K562 (cell line): Measurements from ENCODE around the gene ABLIM1. TPM values are rescaled to one million over a fixed set of nuclear protein-coding genes. Genes with fewer than 3 reads are reported as not detected.

Experiments used
- ATAC-seq: fragments of 200-7000 bp; cut with Tn5 transposase; 3 replicates; pipeline ENCODE4 v1.9.1; 2020; ENCODE audit warnings: moderate library complexity
- BruUV-seq: library from RNA; stranded (reverse); fragments of 400-500 nt; replicated peaks from 2 replicates; lab custom pipeline; 2021; lab: Mats Ljungman, UMichigan
- CTCF ChIA-PET: fragments of 300-600 bp; formaldehyde crosslinking; extraction: SDS; loops from one replicate; lab custom pipeline; 2021; ENCODE audit warnings: low intra/inter-chr PET ratio; lab: Yijun Ruan, JAX
- POLR2A ChIA-PET: fragments of 300-600, 350-650 bp; sonication (Branson Sonifier 250); formaldehyde crosslinking; extraction: SDS; loops from one replicate; lab custom pipeline; 2021; ENCODE audit warnings: antibody characterized with exemption, inconsistent platforms; lab: Yijun Ruan, JAX
- DNase-seq, 4 experiments: peaks; one replicate each; pipeline versions ENCODE4 v3.0.0 to v3.0.0-alpha.2; 2011 to 2018; ENCODE audit warnings: low spot score in 3 of 4, mixed read lengths in 3 of 4; ENCODE audit errors: extremely low read depth in 1 of 4
- FAIRE-seq: peaks from 2 replicates; lab custom pipeline; 2011; peaks lifted over from hg19 to GRCh38; lab: Jason Lieb, UNC
- H2AFZ ChIP-seq: 2 replicates; pipeline ENCODE4 v1.6.0; 2011; ENCODE audit warnings: low read depth, low read length, control low read depth, inconsistent platforms
- H3K27ac ChIP-seq: fragments of 200-600 bp; 3 replicates; pipeline ENCODE4 v1.8.0; 2011; ENCODE audit warnings: low read depth, mild to moderate bottlenecking, control low read depth, inconsistent platforms, low read length, moderate library complexity, mixed read lengths; ENCODE audit errors: extremely low read depth
- H3K27me3 ChIP-seq, 2 experiments: fragments of 300-600 bp in 1 of 2; 2 replicates in 1 of 2; 3 replicates in 1 of 2; pipeline versions ENCODE4 v1.6.0 to v1.8.0; 2011; ENCODE audit warnings: inconsistent platforms in 2 of 2, low read length in 2 of 2, mild to moderate bottlenecking in 1 of 2, mixed read lengths in 1 of 2, moderate library complexity in 1 of 2; ENCODE audit not compliant: control insufficient read depth in 2 of 2, insufficient read depth in 2 of 2
- H3K36me3 ChIP-seq: fragments of 300-600 bp; 3 replicates; pipeline ENCODE4 v1.8.0; 2011; ENCODE audit warnings: mild to moderate bottlenecking, low read length, inconsistent platforms; ENCODE audit not compliant: control insufficient read depth, insufficient read depth
- H3K4me1 ChIP-seq, 2 experiments: fragments of 200-600 bp in 1 of 2; replicated peaks in 1 of 2; 2 replicates in 1 of 2; 3 replicates in 1 of 2; pipeline versions ENCODE4 v1.5.1 to v1.8.0; 2011; ENCODE audit warnings: inconsistent platforms in 2 of 2, low read length in 2 of 2, mild to moderate bottlenecking in 1 of 2, mixed read lengths in 1 of 2, moderate library complexity in 1 of 2; ENCODE audit not compliant: control insufficient read depth in 2 of 2, insufficient read depth in 2 of 2
- H3K4me2 ChIP-seq: 2 replicates; pipeline ENCODE4 v1.6.1; 2011; ENCODE audit warnings: low read length, control low read depth, inconsistent platforms, mixed read lengths; ENCODE audit not compliant: insufficient read depth
- H3K4me3 ChIP-seq: fragments of 200-600 bp; sonication (generic), shearing (Covaris generic); 2 replicates; pipeline ENCODE4 v1.5.1; 2016; ENCODE audit warnings: control low read depth, inconsistent platforms
- H3K79me2 ChIP-seq: fragments of 200-600 bp; 3 replicates; pipeline ENCODE4 v1.8.0; 2011; ENCODE audit warnings: low read length, inconsistent platforms; ENCODE audit not compliant: control insufficient read depth, insufficient read depth
- H3K9ac ChIP-seq, 2 experiments: 2 replicates each; pipeline versions ENCODE4 v1.6.0 to v1.6.1; 2011; ENCODE audit warnings: low read depth in 2 of 2, low read length in 2 of 2, control low read depth in 1 of 2, inconsistent platforms in 1 of 2, mild to moderate bottlenecking in 1 of 2, mixed read lengths in 1 of 2; ENCODE audit not compliant: insufficient read depth in 1 of 2
- H3K9me1 ChIP-seq: one replicate; pipeline ENCODE4 v1.6.0; 2011; ENCODE audit warnings: inconsistent platforms, mild to moderate bottlenecking, low read length, moderate library complexity; ENCODE audit not compliant: control insufficient read depth, insufficient read depth
- H3K9me3 ChIP-seq: replicated peaks from 2 replicates; pipeline ENCODE4 v1.5.1; 2011; ENCODE audit warnings: low read depth, low read length, inconsistent platforms; ENCODE audit not compliant: control insufficient read depth, insufficient read depth
- H4K20me1 ChIP-seq: replicated peaks from 2 replicates; pipeline ENCODE4 v1.6.1; 2011; ENCODE audit warnings: low read length, inconsistent platforms, mixed read lengths; ENCODE audit not compliant: control insufficient read depth, insufficient read depth
- CREB3 ChIP-seq: fragments of 450-650 bp; conservative IDR thresholded peaks from 2 replicates; pipeline ENCODE4 v1.6.1; 2016; ENCODE audit warnings: missing genetic modification characterization, low read depth, mild to moderate bottlenecking, missing compliant biosample characterization, moderate library complexity
- CREBBP ChIP-seq: IDR thresholded peaks from one replicate; pipeline ENCODE4 v1.6.1; 2012; ENCODE audit warnings: low read depth, mild to moderate bottlenecking, control low read depth, inconsistent platforms, low read length
- MXI1 ChIP-seq: IDR thresholded peaks from 2 replicates; pipeline ENCODE4 v1.6.1; 2011; ENCODE audit warnings: low read depth, mild to moderate bottlenecking, improper control_type of control experiment, low read length
- NR1H2 ChIP-seq: sonication (generic); formaldehyde crosslinking; IDR thresholded peaks from 2 replicates; pipeline ENCODE4 v1.4.0; 2020; ENCODE audit warnings: mild to moderate bottlenecking, missing genetic modification reagents
- PHB ChIP-seq: fragments of 250-450 bp; sonication (Bioruptor Pico); IDR thresholded peaks from 2 replicates; pipeline ENCODE4 v1.5.0; 2021
- PHTF2 ChIP-seq: fragments of 250-450 bp; sonication (Bioruptor Pico); IDR thresholded peaks from 2 replicates; pipeline ENCODE4 v1.5.0; 2021; ENCODE audit warnings: mild to moderate bottlenecking
- UBTF ChIP-seq, 2 experiments: IDR thresholded peaks; 2 replicates each; pipeline ENCODE4 v1.6.1; 2012; ENCODE audit warnings: improper control_type of control experiment in 2 of 2, low read depth in 2 of 2, low read length in 2 of 2, borderline replicate concordance in 1 of 2
- USF1 ChIP-seq: sonication (generic); formaldehyde crosslinking; IDR thresholded peaks from 2 replicates; pipeline ENCODE4 v1.9.0; 2022; ENCODE audit warnings: mild to moderate bottlenecking, missing genetic modification reagents
- ZBTB33 ChIP-seq: sonication (generic); formaldehyde crosslinking; IDR thresholded peaks from 2 replicates; pipeline ENCODE4 v1.8.1; 2023; ENCODE audit warnings: mild to moderate bottlenecking, missing genetic modification reagents
- ZNF551 ChIP-seq: fragments of 250-450 bp; sonication (Bioruptor Pico); IDR thresholded peaks from 2 replicates; pipeline ENCODE4 v1.5.0; 2021; ENCODE audit warnings: mild to moderate bottlenecking, moderate library complexity
- WGBS: fragments of 100-300 bp; shearing (Covaris generic); methylation state at CpG from one replicate; pipeline ENCODE4 v1.1.6; 2016; ENCODE audit warnings: low coverage, mixed read lengths; ENCODE audit not compliant: insufficient coverage; ENCODE audit errors: missing lambda C conversion rate; 5-methylcytosine and 5-hydroxymethylcytosine counted together
- in situ Hi-C: fragments of 300-500 bp; cut with MboI; formaldehyde crosslinking; loops from 4 replicates; pipeline ENCODE4 v1.15.0; 2018; ENCODE audit warnings: inconsistent platforms, mixed read lengths
- intact Hi-C: fragments of 100-400 bp; cut with micrococcal nuclease; formaldehyde crosslinking; loops from 2 replicates; pipeline ENCODE4 v1.14.2; 2022
- polyA plus RNA-seq, 8 experiments: library from polyadenylated mRNA; depleted of rRNA in 4 of 8; stranded (reverse) in 5 of 8; unstranded in 3 of 8; fragments of >200 nt; fragmentation: Nextera tagmentation in 2 of 8; fragmentation: Illumina TruSeq in 1 of 8; extraction: Ambion mirVana in 2 of 8; extraction: Trizol in 1 of 8; gene quantifications; 2 replicates each; pipeline versions ENCODE4 v1.2.1 to v1.2.3, GENCODE V29; 2011 to 2014; ENCODE audit warnings: inconsistent platforms in 1 of 8, missing spikeins in 1 of 8
- total RNA-seq, 7 experiments: library from RNA; depleted of rRNA in 6 of 7; stranded (reverse); fragments of >200 nt in 6 of 7; fragmentation: Illumina TruSeq in 2 of 7; extraction: Trizol in 2 of 7; gene quantifications; 2 replicates each; pipeline versions ENCODE4 v1.2.1 to v1.2.3, GENCODE V29; 2011 to 2021; ENCODE audit warnings: low replicate concordance in 1 of 7

Gene ABLIM1
- total and polyA plus RNA-seq, 9 of the 15 experiments (the other 6 are each of a cell fraction or from before 2014, with no cell fraction given) = 0.07 to 0.49 (median 0.14) TPM; not detected in 6

- in situ Hi-C loops = no loop called here
- DNase-seq = no peak
- no peaks in the 10 kb centered on the region for H3K9me1 ChIP-seq
- no peak overlapping the region for H2AFZ ChIP-seq
- CTCF ChIA-PET = no interaction called here
- H3K4me1 ChIP-seq = no peaks in the 10 kb centered on the region
- no peak for ATAC-seq
- no peaks in the 10 kb centered on the region for H3K36me3 ChIP-seq
- no peaks in the 10 kb centered on the region; a peak in 1 of 5 replicates for H3K27me3 ChIP-seq
- H3K4me2 ChIP-seq = no peak overlapping the region
- H3K4me3 ChIP-seq = no peak overlapping the region
- no peaks in the 10 kb centered on the region; the same call in 1 of the 2 replicates for H4K20me1 ChIP-seq
- FAIRE-seq = no peak
- BruUV-seq = no TSS peak
- TF ChIP-seq MXI1 (no peak), ZNF551 (CRISPR knock-in tag) (no peak), UBTF (IDR thresholded peaks at IDR 0.05; ENCODE audit: borderline replicate concordance in 1 of 2, low read depth in 2 of 2, low read length in 2 of 2) (no peak), NR1H2 (CRISPR knock-in tag) (no peak), PHB (no peak), USF1 (no peak), CREB3 (tag) (no peak), PHTF2 (CRISPR knock-in tag) (no peak), ZBTB33 (no peak), CREBBP (no peak)
- no peaks in the 10 kb centered on the region for H3K9me3 ChIP-seq
- H3K9ac ChIP-seq = no peak overlapping the region
- intact Hi-C loops = no loop called here
- POLR2A ChIA-PET = interaction anchor here (0.6 kb wide), 1 partner anchor 1564 kb away, joined by 3 read pairs; no protein-coding TSS in a partner anchor
- no peak overlapping the region for H3K27ac ChIP-seq
- WGBS = 0% methylated on average over 5 of the region's 5 CpGs
- no peaks in the 10 kb centered on the region for H3K79me2 ChIP-seq
Observed at GRCh38 chr10:114513381-114513792, 144.7 kb downstream of the ABLIM1 start.
